Stimulated activated CD4-positive, alpha-beta T cell treated with anti-CD3 and anti-CD28 coated beads, Interleukin-15, amount 100 ng/mL, for 1 hour (primary cell): ENCODE data around the gene SSPN.

ENCODE experiments used
- DNase-seq, 2 donors: peaks; one replicate each; pipeline ENCODE4 v3.0.0-alpha.2; 2020; ENCODE audit warnings: low read depth in 1 of 2, low spot score in 1 of 2

SSPN gene

DNA sequence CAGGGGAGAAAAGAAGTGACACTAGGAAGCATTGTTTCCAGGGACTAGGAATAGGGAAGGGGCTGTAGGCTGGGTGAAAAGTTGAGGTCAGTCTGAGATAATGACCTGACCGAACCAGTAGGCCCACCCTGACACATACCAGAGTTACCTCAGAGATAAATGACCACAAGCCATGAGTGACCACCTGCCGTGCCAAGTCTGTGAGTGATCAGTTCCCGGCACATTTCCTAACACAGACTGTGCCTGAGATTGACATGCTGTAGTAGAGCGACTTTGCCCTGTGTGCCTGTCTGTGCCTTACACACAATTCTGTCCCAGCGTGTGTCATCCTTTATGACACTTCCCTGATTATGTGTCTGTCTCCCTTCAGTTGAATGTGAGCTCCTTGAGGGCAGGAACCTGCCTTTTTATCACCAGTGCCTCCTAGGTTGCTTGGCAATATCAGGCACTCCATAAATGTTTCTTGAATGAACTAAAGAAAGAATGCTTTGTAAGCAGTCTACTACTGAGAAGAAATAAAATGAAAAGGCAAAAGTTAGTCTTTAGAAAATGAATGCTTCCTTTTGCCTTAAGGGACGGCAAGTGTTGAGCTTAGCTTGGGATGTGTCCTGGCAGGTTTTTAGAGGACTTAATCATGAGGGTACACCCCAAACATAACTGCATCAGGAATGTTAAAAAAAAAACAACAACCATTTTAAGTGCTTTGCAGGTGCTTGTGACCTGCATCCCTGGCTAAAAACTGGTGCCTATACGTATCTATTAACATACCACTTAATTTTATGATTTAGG lies 9.6 kb upstream of the SSPN start:
- DNase-seq, result no peak

- no peak for DNase-seq
Measured at GRCh38 chr12:26187014-26187798, 8.2 kb upstream of the SSPN start.

DNA sequence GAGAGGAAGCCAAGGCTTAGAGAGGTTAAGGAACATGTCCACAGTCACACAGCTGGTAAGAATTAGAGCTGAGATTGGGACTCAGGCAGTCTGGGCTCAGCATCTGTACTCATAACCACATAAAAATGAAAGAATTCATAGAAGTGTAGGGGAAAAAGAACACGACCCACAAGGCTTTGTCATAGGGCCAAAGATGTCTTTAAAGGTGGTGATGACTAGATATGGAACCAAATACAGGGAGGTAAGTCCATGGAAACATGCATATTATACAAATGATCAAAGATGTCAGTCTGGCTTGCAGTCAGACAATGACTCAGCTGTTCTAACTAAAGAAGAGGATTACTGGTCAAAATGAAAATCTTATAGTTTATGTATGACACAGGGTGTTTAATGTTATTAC lies 7.2 kb upstream of the SSPN start:
- no peak for DNase-seq

GRCh38 chr12:26188641-26189040 lies 6.7 kb upstream of the SSPN start:
- no peak for DNase-seq

- no peak for DNase-seq
Measured at GRCh38 chr12:26192142-26192541, 3.2 kb upstream of the SSPN start.

GRCh38 chr12:26193539-26193938 lies 1.8 kb upstream of the SSPN start:
- DNase-seq, result no peak

- no peak for DNase-seq
Measured at GRCh38 chr12:26195641-26196420, 458 bp downstream of the SSPN start.

DNA sequence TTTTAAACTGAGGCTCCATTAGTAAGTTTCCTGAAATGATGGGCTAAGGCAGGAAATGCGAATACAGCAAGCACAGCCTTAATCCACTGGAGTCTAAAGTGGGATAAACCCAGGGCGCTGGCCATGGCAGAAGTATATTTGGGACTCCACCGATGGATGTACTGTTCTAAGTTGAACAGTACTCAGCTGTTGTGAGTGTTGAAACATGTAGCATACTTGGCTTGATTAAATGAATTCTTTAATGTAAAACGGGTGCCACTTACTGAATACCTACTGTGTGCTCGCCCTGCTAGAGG lies 996 bp downstream of the SSPN start:
- DNase-seq, result no peak

DNA sequence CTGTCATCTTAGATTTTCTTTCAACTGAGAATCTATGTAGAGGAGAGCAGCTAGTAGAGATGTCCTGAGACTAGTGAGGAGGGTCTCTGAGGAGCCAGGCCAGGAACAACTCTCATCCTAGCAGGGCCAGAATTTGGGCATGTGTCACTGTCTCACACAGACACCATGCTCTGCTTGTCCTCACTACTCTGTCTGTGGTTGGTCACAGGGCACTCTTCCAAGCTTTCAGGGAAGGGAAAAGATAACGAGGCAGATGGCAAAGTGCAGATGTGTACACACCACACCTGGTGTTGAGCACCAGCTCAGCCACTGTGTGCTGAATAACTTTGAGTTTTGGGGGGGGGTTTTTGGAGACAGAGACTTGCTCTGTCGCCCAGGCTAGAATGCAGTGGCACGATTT lies 2.5 kb downstream of the SSPN start:
- no peak for DNase-seq

- DNase-seq, result no peak
Measured at GRCh38 chr12:26198742-26199141, 3.4 kb downstream of the SSPN start.

GRCh38 chr12:26203167-26203780 lies 7.9 kb downstream of the SSPN start:
- DNase-seq, result no peak

DNA sequence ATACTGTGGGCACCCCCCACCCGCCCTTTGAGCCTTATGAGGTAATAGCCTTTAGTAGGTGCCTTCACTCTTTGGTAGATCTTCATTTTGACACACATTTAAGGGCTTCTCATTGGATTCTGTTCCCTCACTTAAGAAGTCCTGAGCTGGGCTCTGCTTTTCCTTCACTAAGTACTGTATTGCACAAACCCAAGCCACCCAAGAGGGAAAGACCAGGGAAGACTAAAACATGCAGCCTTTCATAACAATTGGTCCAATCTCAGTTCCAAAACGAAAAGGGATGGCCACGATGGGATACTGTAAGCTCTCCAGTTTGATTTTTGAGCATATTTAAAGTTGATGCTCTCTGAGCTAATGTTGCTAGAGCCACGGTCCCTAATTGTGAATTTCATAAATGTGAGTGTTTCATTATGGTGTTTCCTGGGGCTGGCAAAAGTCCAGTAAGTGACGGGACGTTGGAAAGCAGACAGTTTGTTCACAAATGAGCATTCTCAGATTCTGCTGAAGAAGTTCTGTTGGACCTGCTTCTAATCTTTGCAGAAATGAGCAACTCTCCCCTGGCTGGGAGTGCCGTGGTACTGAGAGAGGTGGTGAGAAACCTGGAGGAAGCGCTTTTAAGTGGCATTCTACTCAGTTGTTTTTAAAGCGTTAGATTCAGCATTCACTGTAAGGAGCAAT lies 9.4 kb downstream of the SSPN start:
- no peak for DNase-seq

DNA sequence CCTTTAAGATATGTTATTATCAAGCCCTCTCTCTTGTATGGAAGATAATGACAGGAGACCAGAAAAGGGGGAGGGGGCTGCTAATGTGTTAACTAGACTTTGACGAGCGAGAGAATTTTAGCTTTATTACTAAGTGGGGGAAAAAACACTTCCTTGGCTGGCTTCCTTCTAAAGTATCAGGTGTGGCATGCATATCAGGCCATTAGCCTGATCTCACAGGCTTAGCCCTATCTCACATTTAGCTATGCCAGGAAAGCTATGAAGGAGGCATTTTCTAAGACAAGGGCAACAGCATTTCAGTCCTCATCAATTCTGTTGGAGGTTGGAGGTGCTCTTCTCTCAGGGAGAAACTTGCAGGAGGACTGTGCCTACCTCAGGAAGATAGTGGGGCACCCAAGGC lies 9.9 kb downstream of the SSPN start:
- DNase-seq, result no peak

DNA sequence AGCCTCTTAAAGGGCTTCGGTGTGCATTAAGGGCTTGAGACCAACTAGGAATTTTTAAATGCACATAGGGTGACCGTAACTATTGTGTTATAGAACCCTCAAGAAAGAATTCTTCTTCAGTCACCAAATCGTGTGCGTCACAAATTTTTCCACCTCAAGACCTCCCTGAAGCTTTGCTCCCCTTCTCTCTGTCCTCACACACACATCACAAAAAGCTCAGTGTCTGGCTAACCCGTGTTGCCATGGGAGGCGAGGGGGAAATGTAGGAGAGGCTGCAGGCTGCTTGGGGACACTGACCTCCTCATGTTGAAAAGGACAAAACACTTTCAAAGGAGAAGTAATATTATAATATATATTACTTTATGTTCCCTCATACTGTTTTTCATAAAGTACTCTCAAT lies 10.6 kb downstream of the SSPN start:
- DNase-seq, result no peak

GRCh38 chr12:26211331-26211730 lies 16.0 kb downstream of the SSPN start:
- DNase-seq, result no peak

DNA sequence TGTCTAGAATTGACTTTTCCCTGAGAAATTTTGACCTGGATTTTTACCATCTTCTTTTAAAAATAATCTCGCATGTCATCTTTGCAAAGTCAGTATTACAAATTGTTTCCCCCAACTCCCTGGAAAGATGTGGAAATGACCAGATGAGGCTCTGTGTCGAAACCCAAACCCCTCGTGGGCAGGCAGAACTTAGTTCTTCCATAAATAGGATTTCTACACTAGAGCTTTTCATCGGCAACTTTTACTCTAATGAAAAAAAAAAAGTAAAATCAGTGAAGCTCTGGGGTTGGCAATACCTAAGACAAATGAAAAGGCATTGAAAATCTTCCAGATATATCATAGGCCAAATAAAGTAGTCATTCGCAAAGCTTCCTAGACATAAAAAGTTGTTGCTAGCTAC lies 17.0 kb downstream of the SSPN start:
- DNase-seq, result no peak

GRCh38 chr12:26212988-26213387 lies 17.6 kb downstream of the SSPN start:
- no peak for DNase-seq

- DNase-seq, result no peak
Measured at GRCh38 chr12:26214121-26214520, 18.7 kb downstream of the SSPN start.

GRCh38 chr12:26219736-26220135 lies 24.4 kb downstream of the SSPN start:
- DNase-seq, result no peak

GRCh38 chr12:26224657-26225056 lies 29.3 kb downstream of the SSPN start:
- no peak for DNase-seq

DNA sequence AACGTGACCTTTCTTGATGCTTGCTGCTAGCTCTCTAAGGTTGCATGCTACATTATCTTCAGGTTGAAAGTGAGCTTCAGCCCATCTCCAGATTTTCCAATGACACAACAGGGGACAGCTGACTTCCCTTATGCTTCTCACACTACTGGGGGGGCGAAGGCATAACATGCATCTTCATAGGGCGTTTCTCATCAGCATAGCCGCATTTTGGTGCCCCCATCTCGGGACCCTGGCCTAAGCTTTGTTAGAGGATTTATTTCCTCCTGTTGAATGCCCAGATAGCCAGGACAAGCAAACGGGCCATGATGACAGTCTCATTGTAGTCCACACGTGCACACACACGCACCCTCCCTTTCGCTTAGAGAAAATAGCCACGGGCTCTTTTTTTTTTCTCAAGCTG lies 30.7 kb downstream of the SSPN start:
- no peak for DNase-seq
